HG03039 (cell line): Measurements from ENCODE around the gene MYO1C.
"Not testable (repeated sequence)": the region's sequence is repeated elsewhere in the genome, so short reads cannot be mapped to it uniquely, and the experiment has no call there.

ENCODE experiments used
- ATAC-seq: cut with Tn5 transposase; IDR thresholded peaks from one replicate; pipeline ENCODE4 v1.9.1; 2021; ENCODE audit warnings: mild to moderate bottlenecking, moderate library complexity; ENCODE audit not compliant: unreplicated experiment

MYO1C gene

GRCh38 chr17:1492249-1493206, at the start of gene MYO1C:
Gene MYO1C, minus strand, starts transcription at chr17:1492686. Its CDS starts 199 bp downstream, at chr17:1492487.
- ATAC-seq, result no peak

- ATAC-seq, result no peak
These were observed 49.0 kb upstream of the MYO1C start for GRCh38 chr17:1541367-1541904.

- ATAC-seq, result no peak
These were observed 47.3 kb upstream of the MYO1C start for GRCh38 chr17:1539811-1540210.

GRCh38 chr17:1535737-1536136, 43.3 kb upstream of the MYO1C start:
- no peak for ATAC-seq

- no peak for ATAC-seq
These were observed 41.3 kb upstream of the MYO1C start for GRCh38 chr17:1533661-1534325.

GRCh38 chr17:1532836-1533602, 40.5 kb upstream of the MYO1C start:
- no peak for ATAC-seq

- ATAC-seq, result no peak
These were observed 37.4 kb upstream of the MYO1C start for GRCh38 chr17:1529863-1530262.

GRCh38 chr17:1526876-1527275, 34.4 kb upstream of the MYO1C start:
- ATAC-seq, result not testable (repeated sequence)

GRCh38 chr17:1522626-1523025, 30.1 kb upstream of the MYO1C start:
- ATAC-seq, result no peak

GRCh38 chr17:1521086-1521640, 28.7 kb upstream of the MYO1C start:
- no peak for ATAC-seq

- ATAC-seq, result no peak
These were observed 27.2 kb upstream of the MYO1C start for GRCh38 chr17:1519678-1520077.

GRCh38 chr17:1518410-1518809, 25.9 kb upstream of the MYO1C start:
- ATAC-seq, result no peak

- ATAC-seq, result peak; percentile 85
These were observed 24.1 kb upstream of the MYO1C start, which contains the start of gene INPP5K for GRCh38 chr17:1516388-1517161. Gene INPP5K, minus strand, starts transcription at chr17:1516612. Its CDS starts 113 bp downstream, at chr17:1516499.

- ATAC-seq, result no peak
These were observed 23.3 kb upstream of the MYO1C start for GRCh38 chr17:1515640-1516387.

- no peak for ATAC-seq
These were observed 19.9 kb upstream of the MYO1C start for GRCh38 chr17:1512351-1512750.

- no peak for ATAC-seq
These were observed 19.4 kb upstream of the MYO1C start for GRCh38 chr17:1511756-1512321.

- no peak for ATAC-seq
These were observed 18.8 kb upstream of the MYO1C start for GRCh38 chr17:1511290-1511689.

GRCh38 chr17:1509290-1509881, 16.9 kb upstream of the MYO1C start:
- no peak for ATAC-seq
